Measurements from ENCODE around the gene SIGLEC6.

SIGLEC6 gene

GRCh38 chr19:51549533-51550324 lies 18.3 kb upstream of the SIGLEC6 start:
- no peak overlapping the region for H3K9ac ChIP-seq (ENCODE audit: low read depth in 1 of 2, low read length in 2 of 2)
- no peaks in the 10 kb centered on the region for H3K36me3 ChIP-seq (ENCODE audit: control insufficient read depth in 1 of 2, insufficient read depth in 2 of 2, low read length in 2 of 2)
- peaks cover 3 to 11% of the 10 kb centered on the region in 2 donors for H3K27me3 ChIP-seq (ENCODE audit: control insufficient read depth in 1 of 2, insufficient read depth in 2 of 2, low read length in 2 of 2)
- no peaks in the 10 kb centered on the region for H3K9me3 ChIP-seq (ENCODE audit: control insufficient read depth in 1 of 2, low read length in 2 of 2)
- H3K27ac ChIP-seq (ENCODE audit: low read depth, low read length): no peak overlapping the region
- no peak overlapping the region for H3K4me3 ChIP-seq (ENCODE audit: low read depth in 1 of 2, low read length in 2 of 2)
- H3K4me1 ChIP-seq (ENCODE audit: control insufficient read depth in 1 of 2, insufficient read depth in 2 of 2, low read length in 2 of 2): no peaks in the 10 kb centered on the region

GRCh38 chr19:51548891-51549305 lies 17.4 kb upstream of the SIGLEC6 start:
- Histone ChIP-seq H3K27me3 (ENCODE audit: control insufficient read depth in 1 of 2, insufficient read depth in 2 of 2, low read length in 2 of 2) (peaks cover 5 to 11% of the 10 kb centered on the region in 2 donors), H3K9me3 (ENCODE audit: control insufficient read depth in 1 of 2, low read length in 2 of 2) (no peaks in the 10 kb centered on the region), H3K4me1 (ENCODE audit: control insufficient read depth in 1 of 2, insufficient read depth in 2 of 2, low read length in 2 of 2) (no peaks in the 10 kb centered on the region), H3K27ac (ENCODE audit: low read depth, low read length) (no peak overlapping the region), H3K9ac (ENCODE audit: low read depth in 1 of 2, low read length in 2 of 2) (no peak overlapping the region), H3K36me3 (ENCODE audit: control insufficient read depth in 1 of 2, insufficient read depth in 2 of 2, low read length in 2 of 2) (no peaks in the 10 kb centered on the region), H3K4me3 (ENCODE audit: low read depth in 1 of 2, low read length in 2 of 2) (no peak overlapping the region)

GRCh38 chr19:51548213-51548651 lies 16.8 kb upstream of the SIGLEC6 start:
- no peaks in the 10 kb centered on the region for H3K9me3 ChIP-seq (ENCODE audit: control insufficient read depth in 1 of 2, low read length in 2 of 2)
- no peaks in the 10 kb centered on the region for H3K36me3 ChIP-seq (ENCODE audit: control insufficient read depth in 1 of 2, insufficient read depth in 2 of 2, low read length in 2 of 2)
- H3K4me3 ChIP-seq (ENCODE audit: low read depth in 1 of 2, low read length in 2 of 2): no peak overlapping the region
- H3K4me1 ChIP-seq (ENCODE audit: control insufficient read depth in 1 of 2, insufficient read depth in 2 of 2, low read length in 2 of 2): no peaks in the 10 kb centered on the region
- H3K27me3 ChIP-seq (ENCODE audit: control insufficient read depth in 1 of 2, insufficient read depth in 2 of 2, low read length in 2 of 2): peaks cover 5 to 11% of the 10 kb centered on the region in 2 donors
- H3K9ac ChIP-seq (ENCODE audit: low read depth in 1 of 2, low read length in 2 of 2): no peak overlapping the region
- no peak overlapping the region for H3K27ac ChIP-seq (ENCODE audit: low read depth, low read length)

DNA sequence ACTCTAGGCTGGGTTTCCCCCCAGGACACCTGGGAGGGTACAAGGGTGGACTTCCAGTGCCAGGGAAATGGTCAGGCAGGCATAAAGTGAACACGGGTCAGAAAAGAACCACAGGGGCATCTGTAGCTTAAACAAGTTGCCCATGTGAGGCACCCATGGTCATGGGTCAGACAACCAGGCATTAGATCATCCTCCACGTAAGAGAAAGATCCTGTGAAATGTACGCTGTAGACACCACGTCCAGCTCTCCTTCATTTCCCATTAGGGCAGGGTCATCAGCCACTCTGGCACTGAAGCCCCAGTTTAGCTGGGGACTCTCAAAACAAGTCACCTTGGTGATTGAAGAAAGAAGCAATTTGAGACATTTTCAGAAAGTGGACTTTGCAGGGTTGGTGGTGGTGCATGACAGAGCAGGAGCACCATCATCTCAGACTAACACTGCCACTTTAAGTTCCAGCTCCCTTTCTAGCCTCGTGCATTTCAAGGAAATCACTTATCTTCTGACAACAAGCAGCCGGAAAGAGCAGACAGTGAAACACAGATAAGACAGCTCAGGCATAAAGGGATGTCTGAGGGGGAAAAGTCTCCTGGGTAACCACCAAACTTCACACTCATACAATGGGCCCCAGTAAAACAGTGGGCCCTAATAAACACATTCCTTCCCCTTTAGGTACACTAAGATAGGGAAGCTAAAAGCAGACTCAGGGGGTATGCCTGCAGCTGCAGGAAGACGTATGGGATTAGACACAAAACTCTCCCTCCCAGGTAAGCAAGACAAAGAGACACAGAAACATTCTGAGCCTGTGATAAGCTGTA lies 16.1 kb upstream of the SIGLEC6 start:
- Histone ChIP-seq H3K27ac (ENCODE audit: low read depth, low read length) (no peak overlapping the region), H3K9ac (ENCODE audit: low read depth in 1 of 2, low read length in 2 of 2) (no peak overlapping the region), H3K4me1 (ENCODE audit: control insufficient read depth in 1 of 2, insufficient read depth in 2 of 2, low read length in 2 of 2) (no peaks in the 10 kb centered on the region), H3K9me3 (ENCODE audit: control insufficient read depth in 1 of 2, low read length in 2 of 2) (no peaks in the 10 kb centered on the region), H3K4me3 (ENCODE audit: low read depth in 1 of 2, low read length in 2 of 2) (no peak overlapping the region), H3K36me3 (ENCODE audit: control insufficient read depth in 1 of 2, insufficient read depth in 2 of 2, low read length in 2 of 2) (no peaks in the 10 kb centered on the region), H3K27me3 (ENCODE audit: control insufficient read depth in 1 of 2, insufficient read depth in 2 of 2, low read length in 2 of 2) (peaks cover 5 to 11% of the 10 kb centered on the region in 2 donors)

- H3K27me3 ChIP-seq (ENCODE audit: control insufficient read depth in 1 of 2, insufficient read depth in 2 of 2, low read length in 2 of 2): peaks cover 5 to 11% of the 10 kb centered on the region in 2 donors
- no peaks in the 10 kb centered on the region for H3K4me1 ChIP-seq (ENCODE audit: control insufficient read depth in 1 of 2, insufficient read depth in 2 of 2, low read length in 2 of 2)
- no peaks in the 10 kb centered on the region for H3K36me3 ChIP-seq (ENCODE audit: control insufficient read depth in 1 of 2, insufficient read depth in 2 of 2, low read length in 2 of 2)
- H3K4me3 ChIP-seq (ENCODE audit: low read depth in 1 of 2, low read length in 2 of 2): no peak overlapping the region
- no peak overlapping the region for H3K27ac ChIP-seq (ENCODE audit: low read depth, low read length)
- no peak overlapping the region for H3K9ac ChIP-seq (ENCODE audit: low read depth in 1 of 2, low read length in 2 of 2)
- no peaks in the 10 kb centered on the region for H3K9me3 ChIP-seq (ENCODE audit: control insufficient read depth in 1 of 2, low read length in 2 of 2)
Measured at GRCh38 chr19:51546650-51547396, 15.4 kb upstream of the SIGLEC6 start.

DNA sequence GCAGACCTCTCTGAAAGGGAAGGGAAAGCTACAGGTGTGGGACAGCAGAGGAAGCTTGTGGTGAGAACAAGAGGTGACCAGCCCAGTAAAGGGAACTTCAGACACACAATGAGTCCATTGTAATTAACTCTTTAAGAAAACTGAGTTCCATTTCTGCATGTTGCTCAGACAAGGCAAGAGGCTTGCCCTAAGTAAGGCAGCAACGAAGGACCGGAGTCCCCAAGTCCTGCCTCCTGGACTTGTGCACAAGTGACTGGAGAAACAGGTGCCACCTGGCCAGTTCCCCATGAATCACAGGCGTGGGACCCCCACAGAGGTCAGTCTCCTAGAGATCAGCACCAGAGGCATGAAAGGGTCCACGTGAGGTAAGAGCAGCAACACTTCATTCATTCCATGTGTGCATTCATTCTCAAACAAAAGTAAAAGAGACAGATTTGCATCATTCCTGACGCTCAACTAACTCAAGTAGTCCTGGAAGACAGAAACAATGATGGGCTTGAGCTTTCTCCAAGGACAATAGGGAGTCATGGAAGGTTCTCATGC lies 14.7 kb upstream of the SIGLEC6 start:
- Histone ChIP-seq H3K9ac (ENCODE audit: low read depth in 1 of 2, low read length in 2 of 2) (no peak overlapping the region), H3K36me3 (ENCODE audit: control insufficient read depth in 1 of 2, insufficient read depth in 2 of 2, low read length in 2 of 2) (no peaks in the 10 kb centered on the region), H3K27me3 (ENCODE audit: control insufficient read depth in 1 of 2, insufficient read depth in 2 of 2, low read length in 2 of 2) (peaks cover 5 to 11% of the 10 kb centered on the region in 2 donors), H3K9me3 (ENCODE audit: control insufficient read depth in 1 of 2, low read length in 2 of 2) (no peaks in the 10 kb centered on the region), H3K27ac (ENCODE audit: low read depth, low read length) (no peak overlapping the region), H3K4me3 (ENCODE audit: low read depth in 1 of 2, low read length in 2 of 2) (no peak overlapping the region), H3K4me1 (ENCODE audit: control insufficient read depth in 1 of 2, insufficient read depth in 2 of 2, low read length in 2 of 2) (no peaks in the 10 kb centered on the region)

DNA sequence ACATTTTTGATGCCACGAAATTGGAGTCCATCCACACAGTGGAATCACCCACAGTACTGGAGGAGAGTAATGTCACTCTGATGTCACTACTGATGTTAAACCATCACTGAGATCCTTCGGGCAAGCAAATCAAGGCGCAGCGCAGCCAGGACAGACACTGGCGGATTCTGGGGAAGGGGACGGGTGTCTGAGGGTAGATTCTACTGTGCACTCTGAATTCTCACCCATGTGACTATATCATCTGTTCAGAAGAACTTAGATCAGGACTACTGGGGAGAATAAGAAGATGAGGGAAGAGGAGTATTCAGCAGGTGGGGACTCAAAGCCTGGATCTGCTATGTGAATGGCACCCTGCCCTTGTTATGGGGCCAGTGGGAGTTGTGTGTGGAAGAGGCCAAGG lies 12.6 kb upstream of the SIGLEC6 start:
- H3K4me1 ChIP-seq (ENCODE audit: control insufficient read depth in 1 of 2, insufficient read depth in 2 of 2, low read length in 2 of 2): no peaks in the 10 kb centered on the region
- no peaks in the 10 kb centered on the region for H3K9me3 ChIP-seq (ENCODE audit: control insufficient read depth in 1 of 2, low read length in 2 of 2)
- H3K27me3 ChIP-seq (ENCODE audit: control insufficient read depth in 1 of 2, insufficient read depth in 2 of 2, low read length in 2 of 2): peaks cover 5 to 7% of the 10 kb centered on the region in 2 donors

DNA sequence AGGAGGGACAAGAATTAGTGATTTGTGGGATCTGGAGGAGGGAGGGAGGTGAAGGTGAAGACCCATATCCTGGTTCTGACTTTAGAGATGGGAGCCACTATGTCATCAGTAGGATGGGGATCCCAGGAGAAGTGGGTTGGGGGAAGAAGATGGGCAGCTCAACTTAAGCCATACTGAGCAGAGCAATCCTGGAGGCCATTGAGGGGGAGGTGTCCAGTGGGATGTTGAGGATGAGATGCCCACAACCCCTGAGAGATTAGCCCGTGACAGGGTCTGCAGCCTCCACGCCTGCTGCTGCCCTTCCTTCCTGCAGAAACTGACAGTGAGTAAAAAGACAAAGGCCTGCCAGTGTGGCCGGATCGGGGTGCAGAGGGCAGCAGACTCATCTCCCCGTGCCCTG lies 11.2 kb upstream of the SIGLEC6 start:
- H3K9me3 ChIP-seq (ENCODE audit: control insufficient read depth in 1 of 2, low read length in 2 of 2): no peaks in the 10 kb centered on the region
- no peak overlapping the region for H3K4me3 ChIP-seq (ENCODE audit: low read depth in 1 of 2, low read length in 2 of 2)
- H3K4me1 ChIP-seq (ENCODE audit: control insufficient read depth in 1 of 2, insufficient read depth in 2 of 2, low read length in 2 of 2): no peaks in the 10 kb centered on the region
- H3K27me3 ChIP-seq (ENCODE audit: control insufficient read depth in 1 of 2, insufficient read depth in 2 of 2, low read length in 2 of 2): peaks cover 10% of the 10 kb centered on the region in 2 donors
- H3K27ac ChIP-seq (ENCODE audit: low read depth, low read length): no peak overlapping the region
- no peaks in the 10 kb centered on the region for H3K36me3 ChIP-seq (ENCODE audit: control insufficient read depth in 1 of 2, insufficient read depth in 2 of 2, low read length in 2 of 2)
- no peak overlapping the region for H3K9ac ChIP-seq (ENCODE audit: low read depth in 1 of 2, low read length in 2 of 2)

More for the DNA sequence above, 12.6 kb upstream of the SIGLEC6 start:
- H3K9ac ChIP-seq (ENCODE audit: low read depth in 1 of 2, low read length in 2 of 2): no peak overlapping the region
- no peaks in the 10 kb centered on the region for H3K36me3 ChIP-seq (ENCODE audit: control insufficient read depth in 1 of 2, insufficient read depth in 2 of 2, low read length in 2 of 2)
- H3K27ac ChIP-seq (ENCODE audit: low read depth, low read length): no peak overlapping the region
- H3K4me3 ChIP-seq (ENCODE audit: low read depth in 1 of 2, low read length in 2 of 2): no peak overlapping the region

GRCh38 chr19:51541458-51542357 lies 10.2 kb upstream of the SIGLEC6 start:
- Histone ChIP-seq H3K36me3 (ENCODE audit: control insufficient read depth in 1 of 2, insufficient read depth in 2 of 2, low read length in 2 of 2) (no peaks in the 10 kb centered on the region), H3K9me3 (ENCODE audit: control insufficient read depth in 1 of 2, low read length in 2 of 2) (no peaks in the 10 kb centered on the region), H3K9ac (ENCODE audit: low read depth in 1 of 2, low read length in 2 of 2) (no peak overlapping the region), H3K4me3 (ENCODE audit: low read depth in 1 of 2, low read length in 2 of 2) (no peak overlapping the region), H3K27me3 (ENCODE audit: control insufficient read depth in 1 of 2, insufficient read depth in 2 of 2, low read length in 2 of 2) (peaks cover 14% of the 10 kb centered on the region in 2 donors), H3K27ac (ENCODE audit: low read depth, low read length) (no peak overlapping the region), H3K4me1 (ENCODE audit: control insufficient read depth in 1 of 2, insufficient read depth in 2 of 2, low read length in 2 of 2) (no peaks in the 10 kb centered on the region)

Measured in duodenal mucosa (tissue), 2 donors.